Measurements from ENCODE around the gene RALGDS.
"Not testable (repeated sequence)": the region's sequence is repeated elsewhere in the genome, so short reads cannot be mapped to it uniquely, and the experiment has no call there.

- not testable (repeated sequence) for TF ChIP-seq CTCF (IDR thresholded peaks at IDR 0.05); EZH2 (IDR thresholded peaks at IDR 0.05; ENCODE audit: borderline replicate concordance, insufficient read depth, low read depth, low read length, poor library complexity, severe bottlenecking)
Measured at GRCh38 chr9:133061764-133062145, 59.3 kb downstream of the RALGDS start, which contains the start of gene CEL.
